Renal pelvis (tissue), 4 donors: ENCODE measurements around the gene MTMR4. TPM values are rescaled to one million over a fixed set of nuclear protein-coding genes. Genes with fewer than 3 reads are reported as not detected.
"Not testable (repeated sequence)": the region's sequence is repeated elsewhere in the genome, so short reads cannot be mapped to it uniquely, and the experiment has no call there.

Experiments used
- DNase-seq: peaks from one replicate; pipeline ENCODE4 v3.0.0-alpha.2; 2013
- polyA plus RNA-seq, 3 donors: library from polyadenylated mRNA; unstranded; fragments of 120-200 nt; gene quantifications; one replicate each; pipeline ENCODE4 v1.2.1, GENCODE V29; 2013; ENCODE audit not compliant: insufficient read length in 3 of 3

Gene MTMR4
- polyA plus RNA-seq, 3 donors, result 48.1 to 71.7 (median 62.3) TPM

GRCh38 chr17:58498177-58498828 lies 16.1 kb downstream of the MTMR4 start:
- no peak for DNase-seq

GRCh38 chr17:58493506-58493905 lies 20.9 kb downstream of the MTMR4 start:
- DNase-seq, result no peak

GRCh38 chr17:58492238-58493121 lies 22.0 kb downstream of the MTMR4 start:
- no peak for DNase-seq

- DNase-seq, result no peak
Observed at GRCh38 chr17:58491510-58492045, 22.9 kb downstream of the MTMR4 start.

- no peak for DNase-seq
Observed at GRCh38 chr17:58488428-58488890, 26.0 kb downstream of the MTMR4 start.

GRCh38 chr17:58487589-58488427 lies 26.6 kb downstream of the MTMR4 start, which contains the start of gene HSF5:
Gene HSF5, minus strand, starts transcription at chr17:58488408. Its CDS starts 134 bp downstream, at chr17:58488274.
- DNase-seq, result peak; percentile 43

GRCh38 chr17:58484600-58484999 lies 29.8 kb downstream of the MTMR4 start:
- DNase-seq, result no peak

GRCh38 chr17:58481798-58482197 lies 32.6 kb downstream of the MTMR4 start:
- not testable (repeated sequence) for DNase-seq

- no peak for DNase-seq
Observed at GRCh38 chr17:58480090-58480489, 34.3 kb downstream of the MTMR4 start.

- no peak for DNase-seq
Observed at GRCh38 chr17:58476812-58477211, 37.6 kb downstream of the MTMR4 start.

- no peak for DNase-seq
Observed at GRCh38 chr17:58475985-58476384, 38.5 kb downstream of the MTMR4 start.

GRCh38 chr17:58470356-58470755 lies 44.1 kb downstream of the MTMR4 start:
- no peak for DNase-seq

- DNase-seq, result no peak
Observed at GRCh38 chr17:58468944-58469343, 45.5 kb downstream of the MTMR4 start.

- DNase-seq, result no peak
Observed at GRCh38 chr17:58455491-58455890, 58.9 kb downstream of the MTMR4 start.

GRCh38 chr17:58452738-58453137 lies 61.7 kb downstream of the MTMR4 start:
- no peak for DNase-seq

GRCh38 chr17:58447039-58447975 lies 67.1 kb downstream of the MTMR4 start:
- peak; percentile 48 for DNase-seq

- no peak for DNase-seq
Observed at GRCh38 chr17:58446086-58446485, 68.4 kb downstream of the MTMR4 start.
